Subcutaneous adipose tissue (tissue), 4 donors: Measurements from ENCODE around the gene C8G. TPM values are rescaled to one million over a fixed set of nuclear protein-coding genes. Genes with fewer than 3 reads are reported as not detected.

Experiments used
- CTCF ChIP-seq: fragments of 450-650 bp; IDR thresholded peaks from one replicate; pipeline ENCODE4 v1.5.1; 2016; ENCODE audit warnings: low read depth, mild to moderate bottlenecking, control low read depth, antibody characterized with exemption, moderate library complexity
- total RNA-seq, 4 donors: library from RNA; depleted of rRNA; stranded (reverse); fragments of >200 nt; gene quantifications; one replicate each; pipeline ENCODE4 v1.1.0, GENCODE V29; 2016

Gene C8G
- total RNA-seq, 4 donors from 2014 or later, result 2.6 TPM; not detected in 3

- no peak for TF ChIP-seq CTCF
Observed at GRCh38 chr9:136952876-136953770, 8.1 kb downstream of the C8G start.

- TF ChIP-seq CTCF, result no peak
Observed at GRCh38 chr9:136953771-136954269, 8.8 kb downstream of the C8G start.

GRCh38 chr9:136954270-136955083 lies 9.4 kb downstream of the C8G start:
- TF ChIP-seq CTCF, result no peak

GRCh38 chr9:136955202-136955942 lies 10.3 kb downstream of the C8G start:
- no peak for TF ChIP-seq CTCF

- TF ChIP-seq CTCF, result no peak
Observed at GRCh38 chr9:136955943-136956335, 10.9 kb downstream of the C8G start.

- no peak for TF ChIP-seq CTCF
Observed at GRCh38 chr9:136956604-136957003, 11.6 kb downstream of the C8G start.
